Measurements from ENCODE around the gene NAT14.

The NAT14 gene

GRCh38 chr19:55484593-55485438 lies at the start of gene NAT14:
Gene NAT14, plus strand, starts transcription at chr19:55485188. Its CDS starts 521 bp downstream, at chr19:55485709.
- POLR2A ChIA-PET = interaction anchor here (0.6 to 2.0 kb wide), 8 partner anchors 9 to 23 kb away, joined by 3 to 21 read pairs (median 4); partner anchors contain the start of gene ZNF628
- TF ChIP-seq BHLHE40 (IDR thresholded peaks at IDR 0.05; ENCODE audit: borderline replicate concordance) (no peak), L3MBTL2 (conservative IDR thresholded peaks at IDR 0.05) (peak; percentile 36), TARDBP (IDR thresholded peaks at IDR 0.05) (no peak), FOXA1 (IDR thresholded peaks at IDR 0.05) (no peak)
- CTCF ChIA-PET = interaction anchor here (0.8 kb wide), 1 partner anchor 18 kb away, joined by 4 read pairs; no protein-coding TSS in a partner anchor
- peak; percentile 91 for DNase-seq (ENCODE audit: extremely low spot score)

- POLR2A ChIA-PET = interaction anchor here (0.6 to 1.3 kb wide), 2 partner anchors 52 to 178 kb away, joined by 3 to 4 read pairs; partner anchors contain the start of gene PPP6R1
- no peak for DNase-seq (ENCODE audit: extremely low spot score)
- CTCF ChIA-PET = no interaction called here
- TF ChIP-seq ZNF384 (IDR thresholded peaks at IDR 0.05) (no peak), BHLHE40 (IDR thresholded peaks at IDR 0.05; ENCODE audit: borderline replicate concordance) (no peak), TARDBP (IDR thresholded peaks at IDR 0.05) (no peak), FOXA1 (IDR thresholded peaks at IDR 0.05) (no peak), SP1 (IDR thresholded peaks at IDR 0.05) (no peak), LEF1 (IDR thresholded peaks at IDR 0.05; ENCODE audit: borderline replicate concordance) (no peak), ARNT (IDR thresholded peaks at IDR 0.05) (no peak), L3MBTL2 (conservative IDR thresholded peaks at IDR 0.05) (no peak), FOXK2 (IDR thresholded peaks at IDR 0.05) (no peak), PKNOX1 (IDR thresholded peaks at IDR 0.05) (no peak), NFRKB (IDR thresholded peaks at IDR 0.05) (no peak), HDGF (IDR thresholded peaks at IDR 0.05; ENCODE audit: borderline replicate concordance) (no peak), SUZ12 (IDR thresholded peaks at IDR 0.05) (no peak), CTBP1 (IDR thresholded peaks at IDR 0.05; ENCODE audit: borderline replicate concordance) (no peak), ELF4 (IDR thresholded peaks at IDR 0.05) (no peak), FOXM1 (IDR thresholded peaks at IDR 0.05; ENCODE audit: borderline replicate concordance) (no peak)
Measured at GRCh38 chr19:55436847-55437246, 48.1 kb upstream of the NAT14 start.

- TF ChIP-seq CTBP1 (IDR thresholded peaks at IDR 0.05; ENCODE audit: borderline replicate concordance) (no peak), SP1 (IDR thresholded peaks at IDR 0.05) (no peak), FOXA1 (IDR thresholded peaks at IDR 0.05) (no peak), ELF4 (IDR thresholded peaks at IDR 0.05) (no peak), BHLHE40 (IDR thresholded peaks at IDR 0.05; ENCODE audit: borderline replicate concordance) (no peak), ZNF384 (IDR thresholded peaks at IDR 0.05) (no peak), PKNOX1 (IDR thresholded peaks at IDR 0.05) (no peak), SUZ12 (IDR thresholded peaks at IDR 0.05) (no peak), TARDBP (IDR thresholded peaks at IDR 0.05) (no peak), LEF1 (IDR thresholded peaks at IDR 0.05; ENCODE audit: borderline replicate concordance) (no peak), FOXM1 (IDR thresholded peaks at IDR 0.05; ENCODE audit: borderline replicate concordance) (no peak), NFRKB (IDR thresholded peaks at IDR 0.05) (no peak), ARNT (IDR thresholded peaks at IDR 0.05) (no peak)
- CTCF ChIA-PET = no interaction called here
- DNase-seq (ENCODE audit: extremely low spot score) = peak; percentile 77
- POLR2A ChIA-PET = interaction anchor here (0.6 to 1.3 kb wide), 2 partner anchors 87 to 178 kb away, joined by 3 to 4 read pairs; partner anchors contain the start of gene PPP6R1
Measured at GRCh38 chr19:55437410-55437809, 47.6 kb upstream of the NAT14 start.

- ChIA-PET CTCF (no interaction called here), POLR2A (interaction anchor here (0.6 kb wide), 1 partner anchor 147 kb away, joined by 3 read pairs; no protein-coding TSS in a partner anchor)
- no peak for TF ChIP-seq TARDBP (IDR thresholded peaks at IDR 0.05)
- TF ChIP-seq NFRKB (IDR thresholded peaks at IDR 0.05) = no peak
- DNase-seq (ENCODE audit: extremely low spot score) = no peak
Measured at GRCh38 chr19:55439052-55439451, 45.9 kb upstream of the NAT14 start.

GRCh38 chr19:55440411-55441105 lies 44.4 kb upstream of the NAT14 start:
- ChIA-PET POLR2A (no interaction called here), CTCF (no interaction called here)
- TF ChIP-seq PKNOX1 (IDR thresholded peaks at IDR 0.05) (peak; percentile 92), CTBP1 (IDR thresholded peaks at IDR 0.05; ENCODE audit: borderline replicate concordance) (no peak), SP1 (IDR thresholded peaks at IDR 0.05) (peak; percentile 47; the same call in 1 of the 2 replicates), LEF1 (IDR thresholded peaks at IDR 0.05; ENCODE audit: borderline replicate concordance) (no peak), TARDBP (IDR thresholded peaks at IDR 0.05) (no peak), FOXM1 (IDR thresholded peaks at IDR 0.05; ENCODE audit: borderline replicate concordance) (no peak)
- peak; percentile 85 for DNase-seq (ENCODE audit: extremely low spot score)

- POLR2A ChIA-PET = no interaction called here
Measured at GRCh38 chr19:55441319-55441691, 43.7 kb upstream of the NAT14 start.

More at GRCh38 chr19:55441319-55441691, 43.7 kb upstream of the NAT14 start:
- CTCF ChIA-PET = interaction anchor here (0.6 kb wide), 1 partner anchor 62 kb away, joined by 3 read pairs; no protein-coding TSS in a partner anchor
- TF ChIP-seq PKNOX1 (IDR thresholded peaks at IDR 0.05) (no peak), ELF4 (IDR thresholded peaks at IDR 0.05) (no peak), ARNT (IDR thresholded peaks at IDR 0.05) (no peak), ZNF384 (IDR thresholded peaks at IDR 0.05) (no peak), BHLHE40 (IDR thresholded peaks at IDR 0.05; ENCODE audit: borderline replicate concordance) (no peak), NFRKB (IDR thresholded peaks at IDR 0.05) (no peak), HDGF (IDR thresholded peaks at IDR 0.05; ENCODE audit: borderline replicate concordance) (no peak), SP1 (IDR thresholded peaks at IDR 0.05) (no peak)
- DNase-seq (ENCODE audit: extremely low spot score) = no peak

All from HEK293T (cell line).